Activated naive CD4-positive, alpha-beta T cell treated with anti-CD3 and anti-CD28 coated beads, Interleukin-2, amount 10 ng/mL, durations not matched to agents 7 days and 5 days (primary cell): ENCODE data around the gene CCNL2.
A peak's percentile ranks its signal among the peaks of the same experiment; 100 is the strongest.
"Not testable (repeated sequence)": the region's sequence is repeated elsewhere in the genome, so short reads cannot be mapped to it uniquely, and the experiment has no call there.

Source experiments
- CTCF ChIA-PET: fragments of 350-600 bp; sonication (Branson Sonifier 250); formaldehyde crosslinking; loops from one replicate; lab custom pipeline; 2021; ENCODE audit warnings: antibody characterized with exemption; lab: Charles Lee
- DNase-seq: peaks from one replicate; pipeline ENCODE4 v3.0.0-alpha.2; 2020
- H3K27ac Mint-ChIP-seq: one replicate; pipeline ENCODE4 v1.8.0; 2021; ENCODE audit warnings: mild to moderate bottlenecking, moderate library complexity, mixed read lengths
- H3K27me3 Mint-ChIP-seq: one replicate; pipeline ENCODE4 v1.8.0; 2021; ENCODE audit warnings: mild to moderate bottlenecking, mixed read lengths
- H3K36me3 Mint-ChIP-seq: one replicate; pipeline ENCODE4 v1.8.0; 2021; ENCODE audit warnings: mixed read lengths
- H3K4me1 Mint-ChIP-seq: one replicate; pipeline ENCODE4 v1.8.0; 2021; ENCODE audit warnings: mixed read lengths
- H3K4me3 Mint-ChIP-seq: one replicate; pipeline ENCODE4 v1.8.0; 2021; ENCODE audit warnings: mild to moderate bottlenecking, moderate library complexity, mixed read lengths
- H3K9me3 Mint-ChIP-seq: one replicate; pipeline ENCODE4 v1.8.0; 2021; ENCODE audit warnings: mixed read lengths

CCNL2 gene

GRCh38 chr1:1373051-1373814 lies 25.9 kb downstream of the CCNL2 start:
- peaks cover 11% of the 10 kb centered on the region for H3K36me3 Mint-ChIP-seq
- peaks cover 50% of the 10 kb centered on the region for H3K4me1 Mint-ChIP-seq
- peak overlapping the region; percentile 89 for H3K4me3 Mint-ChIP-seq
- CTCF ChIA-PET: interaction anchor here (0.7 to 4.1 kb wide), 4 partner anchors 21 to 68 kb away, joined by 4 to 21 read pairs (median 8); no protein-coding TSS in a partner anchor
- H3K9me3 Mint-ChIP-seq: no peaks in the 10 kb centered on the region
- H3K27ac Mint-ChIP-seq: peak overlapping the region; percentile 73
- H3K27me3 Mint-ChIP-seq: no peaks in the 10 kb centered on the region
- DNase-seq: no peak

DNA sequence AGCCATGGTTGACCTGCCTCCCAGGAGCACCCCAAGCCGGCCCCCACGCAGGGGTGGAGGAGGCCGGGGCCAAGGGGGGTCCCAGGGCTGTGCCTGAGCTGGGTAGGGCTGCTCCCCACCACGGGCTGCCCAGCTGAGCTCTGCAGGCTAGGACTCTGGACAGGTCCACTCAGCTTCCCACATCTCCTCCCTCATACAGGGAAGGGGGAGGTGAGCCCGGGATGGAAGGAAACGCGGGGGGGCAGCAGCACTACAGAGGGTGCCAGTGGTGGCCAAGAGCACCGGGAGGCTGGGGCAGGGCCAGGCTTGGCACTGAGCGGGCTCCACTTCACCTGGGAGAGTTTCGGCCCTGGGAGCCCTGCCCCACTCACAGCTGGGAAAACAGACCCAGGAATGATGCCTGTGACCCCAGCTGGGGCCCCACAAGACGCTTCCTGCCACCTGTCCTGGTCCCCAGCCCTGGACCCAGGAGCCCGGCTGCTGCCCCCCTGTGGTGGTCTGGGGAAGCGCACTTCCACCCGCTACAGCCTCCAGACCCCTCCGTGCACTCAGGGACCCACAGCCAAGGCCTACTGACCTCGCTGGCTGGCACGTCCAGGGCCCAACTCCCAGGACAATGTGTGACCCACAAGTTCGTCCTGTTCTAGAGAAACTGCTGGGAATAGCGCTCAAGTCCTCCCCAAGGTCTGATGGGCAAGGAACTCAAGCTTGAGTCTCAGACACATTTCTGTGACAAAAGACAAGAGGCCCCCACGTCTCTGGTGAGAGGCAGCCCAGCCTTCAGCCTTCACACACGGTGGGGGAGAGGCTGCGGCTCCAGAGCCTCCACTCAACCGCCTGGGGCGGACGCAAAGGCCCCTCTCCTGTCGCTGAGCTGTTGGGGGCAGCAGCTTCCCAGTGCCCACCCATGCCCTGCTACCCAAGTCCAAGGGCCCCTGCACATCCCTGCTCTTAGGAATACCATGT lies 27.1 kb downstream of the CCNL2 start:
- CTCF ChIA-PET: interaction anchor here (0.7 to 4.1 kb wide), 17 partner anchors 9 to 358 kb away, joined by 3 to 21 read pairs (median 4); partner anchors contain the start of genes ATAD3A, CCNL2, DVL1 and ISG15
- H3K4me3 Mint-ChIP-seq: peak overlapping the region; percentile 59
- peak overlapping the region; percentile 64 for H3K27ac Mint-ChIP-seq

DNA sequence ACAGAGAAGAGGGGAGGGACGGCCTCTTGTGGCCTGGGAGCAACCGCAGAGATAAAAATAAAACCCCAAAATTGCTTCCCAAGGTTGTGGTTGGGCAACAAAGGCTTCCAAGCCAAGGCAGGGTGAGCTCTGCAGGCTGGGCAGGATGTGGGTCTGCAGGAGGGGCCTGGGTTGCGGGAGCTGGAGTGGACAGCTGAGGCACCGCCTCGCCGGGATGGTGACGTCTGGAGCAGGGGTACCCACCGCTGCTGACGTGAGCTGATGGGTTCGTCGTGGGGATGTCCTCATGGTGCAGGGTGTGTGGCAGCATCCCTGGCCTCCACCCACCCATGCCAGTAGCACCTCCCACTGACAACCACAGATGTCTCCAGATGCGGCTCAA lies 27.8 kb downstream of the CCNL2 start:
- CTCF ChIA-PET: interaction anchor here (0.7 to 4.1 kb wide), 16 partner anchors 8 to 380 kb away, joined by 3 to 21 read pairs (median 4); partner anchors contain the start of genes ATAD3A, CCNL2, DVL1 and ISG15
- H3K36me3 Mint-ChIP-seq: peaks cover 11% of the 10 kb centered on the region
- H3K4me3 Mint-ChIP-seq: peak overlapping the region; percentile 26
- peaks cover 47% of the 10 kb centered on the region for H3K4me1 Mint-ChIP-seq
- H3K27ac Mint-ChIP-seq: peak overlapping the region; percentile 55
- H3K27me3 Mint-ChIP-seq: no peaks in the 10 kb centered on the region
- no peaks in the 10 kb centered on the region for H3K9me3 Mint-ChIP-seq
- peak; percentile 84 for DNase-seq

More for the DNA sequence above, 27.1 kb downstream of the CCNL2 start:
- peak; percentile 86 for DNase-seq
- Mint-ChIP-seq H3K27me3 (no peaks in the 10 kb centered on the region), H3K9me3 (no peaks in the 10 kb centered on the region), H3K4me1 (peaks cover 50% of the 10 kb centered on the region), H3K36me3 (peaks cover 11% of the 10 kb centered on the region)

- Mint-ChIP-seq H3K27me3 (no peaks in the 10 kb centered on the region), H3K9me3 (no peaks in the 10 kb centered on the region), H3K4me3 (no peak overlapping the region), H3K36me3 (peaks cover 11% of the 10 kb centered on the region), H3K27ac (peak overlapping the region; percentile 55), H3K4me1 (peaks cover 44% of the 10 kb centered on the region)
- CTCF ChIA-PET: interaction anchor here (0.8 to 4.1 kb wide), 11 partner anchors 17 to 379 kb away, joined by 3 to 21 read pairs (median 4); partner anchors contain the start of genes ATAD3A, CCNL2 and DVL1
- DNase-seq: no peak
Observed at GRCh38 chr1:1370771-1371300, 28.3 kb downstream of the CCNL2 start.

GRCh38 chr1:1370094-1370493 lies 29.0 kb downstream of the CCNL2 start:
- H3K27ac Mint-ChIP-seq, H3K4me3 Mint-ChIP-seq, DNase-seq, H3K36me3 Mint-ChIP-seq, H3K9me3 Mint-ChIP-seq, H3K27me3 Mint-ChIP-seq: not testable (repeated sequence)
- CTCF ChIA-PET: interaction anchor here (4.1 kb wide), 1 partner anchor 18 kb away, joined by 21 read pairs; no protein-coding TSS in a partner anchor
- peaks cover 40% of the 10 kb centered on the region for H3K4me1 Mint-ChIP-seq

DNA sequence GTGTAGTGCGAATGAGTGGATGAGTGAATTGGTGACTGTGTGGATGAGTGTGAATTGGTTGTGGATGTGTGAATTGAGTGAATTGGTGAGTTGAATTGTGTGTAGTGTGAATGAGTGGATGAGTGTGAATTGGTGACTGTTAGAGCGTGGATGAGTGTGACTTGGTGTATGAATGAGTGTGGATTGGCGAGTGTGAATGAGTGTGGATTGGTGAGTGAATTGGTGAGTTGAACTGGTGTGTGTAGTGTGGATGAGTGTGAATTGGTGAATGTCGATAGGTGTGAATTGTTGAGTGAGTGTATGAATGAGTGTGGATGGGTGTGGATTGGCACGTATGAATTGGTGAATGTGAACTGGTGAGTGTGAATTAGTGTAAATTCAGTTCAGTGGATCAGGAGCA lies 31.8 kb downstream of the CCNL2 start:
- H3K36me3 Mint-ChIP-seq: peaks cover 2% of the 10 kb centered on the region
- H3K4me1 Mint-ChIP-seq: peaks cover 24% of the 10 kb centered on the region
- no peak overlapping the region for H3K27ac Mint-ChIP-seq
- no peaks in the 10 kb centered on the region for H3K9me3 Mint-ChIP-seq
- H3K4me3 Mint-ChIP-seq: no peak overlapping the region
- H3K27me3 Mint-ChIP-seq: peaks cover 18% of the 10 kb centered on the region
- DNase-seq: no peak
- CTCF ChIA-PET: no interaction called here

- DNase-seq: no peak
- Mint-ChIP-seq H3K36me3 (no peaks in the 10 kb centered on the region), H3K4me1 (peaks cover 17% of the 10 kb centered on the region), H3K27me3 (peaks cover 24% of the 10 kb centered on the region), H3K4me3 (no peak overlapping the region), H3K9me3 (no peaks in the 10 kb centered on the region), H3K27ac (no peak overlapping the region)
- CTCF ChIA-PET: no interaction called here
Observed at GRCh38 chr1:1366699-1367066, 32.5 kb downstream of the CCNL2 start.

DNA sequence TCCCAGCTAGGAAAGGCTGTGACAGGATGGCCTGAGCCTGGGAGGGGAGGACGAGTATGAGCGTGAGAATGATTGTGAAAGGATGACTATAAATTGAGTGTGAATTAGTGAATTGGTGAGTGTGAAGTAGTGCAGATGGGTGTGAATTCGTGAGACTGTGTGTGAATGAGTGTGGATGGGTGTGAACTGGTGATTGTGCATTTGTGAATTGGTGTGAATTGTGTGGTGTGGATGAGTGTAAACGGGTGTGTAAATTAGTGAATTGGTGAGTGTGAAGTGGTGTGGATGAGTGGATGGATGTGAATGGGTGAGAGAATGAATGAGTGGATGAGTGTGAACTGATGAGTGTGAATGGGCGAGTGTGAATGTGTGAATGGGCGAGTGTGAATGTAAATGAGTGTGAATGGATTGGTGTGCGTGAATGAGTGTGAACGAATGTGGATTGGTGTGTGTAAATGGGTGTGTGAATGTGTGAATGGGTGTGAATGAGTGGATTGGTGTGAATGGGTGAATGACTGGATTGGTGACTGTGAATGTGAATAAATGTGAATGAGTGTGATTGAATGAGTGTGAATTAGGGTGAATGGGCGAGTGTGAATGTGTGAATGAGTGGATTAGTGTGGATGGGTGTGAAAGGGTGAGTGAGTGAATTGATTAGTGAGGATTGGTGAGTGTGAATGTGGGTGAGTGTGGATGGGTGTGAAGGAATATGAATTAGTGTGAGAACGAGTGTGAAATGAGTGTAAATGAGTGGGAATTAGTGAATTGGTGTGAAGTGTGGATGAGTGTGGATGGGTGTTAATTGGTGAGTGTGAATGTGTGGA lies 33.0 kb downstream of the CCNL2 start:
- no peak overlapping the region for H3K27ac Mint-ChIP-seq
- CTCF ChIA-PET: interaction anchor here (1.3 kb wide), 1 partner anchor 62 kb away, joined by 4 read pairs; no protein-coding TSS in a partner anchor
- no peak for DNase-seq
- no peak overlapping the region for H3K4me3 Mint-ChIP-seq
- H3K4me1 Mint-ChIP-seq: peaks cover 11% of the 10 kb centered on the region
- H3K9me3 Mint-ChIP-seq: no peaks in the 10 kb centered on the region
- peaks cover 30% of the 10 kb centered on the region for H3K27me3 Mint-ChIP-seq
- no peaks in the 10 kb centered on the region for H3K36me3 Mint-ChIP-seq

DNA sequence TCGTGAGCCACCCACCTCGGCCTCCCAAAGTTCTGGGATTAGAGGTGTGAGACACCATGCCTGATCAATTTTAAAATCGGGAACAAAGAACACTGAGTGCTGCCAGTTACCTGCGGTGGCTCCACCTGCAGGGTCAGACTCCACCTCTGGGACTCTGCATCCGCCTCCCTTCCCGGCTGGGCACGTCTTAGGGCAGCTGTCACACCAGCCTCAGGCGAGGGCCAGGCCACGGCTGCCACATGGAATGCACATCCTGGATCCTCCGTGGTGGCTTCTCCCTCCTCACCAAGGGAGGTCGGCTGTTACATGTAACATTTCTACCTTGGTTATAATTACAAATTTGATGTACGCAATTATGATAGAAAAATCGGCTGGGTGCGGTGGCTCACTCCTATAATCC lies 34.9 kb downstream of the CCNL2 start:
- Mint-ChIP-seq H3K4me1 (peaks cover 6% of the 10 kb centered on the region), H3K27ac (no peak overlapping the region)

DNA sequence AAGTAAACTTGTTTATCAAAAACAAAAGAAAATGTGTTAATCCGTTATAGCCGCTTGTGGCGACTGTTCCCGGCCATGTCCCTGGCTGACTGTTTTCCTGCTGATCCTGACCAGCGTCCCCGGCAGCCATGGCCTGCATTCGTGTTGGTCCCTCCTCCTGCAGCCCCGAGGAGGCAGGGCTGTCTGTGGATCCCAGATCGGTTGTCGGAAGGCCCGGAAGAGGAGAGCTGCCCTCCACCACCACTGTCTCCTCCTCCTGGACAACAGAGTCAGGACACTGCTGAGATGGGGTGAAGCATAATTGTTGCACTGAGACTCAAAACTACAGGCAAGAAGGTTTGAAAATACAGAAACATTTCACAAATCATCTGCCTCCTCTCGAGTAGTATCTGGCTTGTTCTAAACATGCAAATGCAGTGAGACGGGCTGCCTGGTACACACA lies 37.1 kb downstream of the CCNL2 start:
- DNase-seq: no peak
- H3K4me3 Mint-ChIP-seq: no peak overlapping the region
- no peaks in the 10 kb centered on the region for H3K36me3 Mint-ChIP-seq
- no peak overlapping the region for H3K27ac Mint-ChIP-seq
- no peaks in the 10 kb centered on the region for H3K9me3 Mint-ChIP-seq
- H3K27me3 Mint-ChIP-seq: peaks cover 61% of the 10 kb centered on the region
- peaks cover 19% of the 10 kb centered on the region for H3K4me1 Mint-ChIP-seq
- CTCF ChIA-PET: interaction anchor here (0.7 kb wide), 1 partner anchor 8 kb away, joined by 3 read pairs; no protein-coding TSS in a partner anchor

More for the DNA sequence above, 34.9 kb downstream of the CCNL2 start:
- H3K4me3 Mint-ChIP-seq: no peak overlapping the region
- no peaks in the 10 kb centered on the region for H3K9me3 Mint-ChIP-seq
- peaks cover 38% of the 10 kb centered on the region for H3K27me3 Mint-ChIP-seq
- DNase-seq: no peak
- H3K36me3 Mint-ChIP-seq: no peaks in the 10 kb centered on the region
- CTCF ChIA-PET: no interaction called here

DNA sequence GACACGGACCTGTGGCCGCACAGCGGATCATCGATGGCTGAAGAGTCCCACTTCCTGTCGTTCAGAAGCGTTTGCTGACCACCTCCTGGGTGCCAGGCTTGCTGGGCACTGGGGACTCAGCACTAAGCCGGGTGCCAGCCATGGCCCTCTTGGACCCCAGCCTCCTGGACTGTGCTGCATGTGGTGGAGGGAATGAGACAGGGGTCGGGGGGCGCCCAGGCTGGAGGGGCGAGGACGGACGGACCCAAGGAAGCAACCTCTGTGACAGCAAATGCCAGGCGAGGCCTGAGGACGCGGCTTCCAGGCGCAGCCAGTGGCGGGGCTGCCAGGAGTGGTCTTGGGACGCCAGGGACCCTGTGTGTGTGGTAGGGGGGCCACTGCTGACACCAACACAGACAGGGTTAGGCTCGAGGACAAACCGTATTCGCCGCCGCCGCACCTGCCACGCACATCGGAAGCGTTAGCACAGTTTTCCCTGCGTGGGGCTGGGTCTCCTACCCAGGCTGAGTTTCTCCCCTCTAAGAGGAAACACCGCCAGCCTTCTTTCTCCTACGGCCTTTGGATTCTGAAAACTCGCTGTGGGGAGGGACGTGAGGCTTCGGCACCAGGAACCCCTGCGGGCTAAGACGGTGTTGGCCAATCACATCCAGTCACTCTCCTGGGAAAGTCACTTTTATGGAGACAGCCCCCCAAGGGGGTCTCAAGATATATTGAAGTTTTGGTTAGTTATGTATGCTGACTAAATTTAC lies 37.7 kb downstream of the CCNL2 start:
- CTCF ChIA-PET: interaction anchor here (0.7 kb wide), 1 partner anchor 7 kb away, joined by 3 read pairs; no protein-coding TSS in a partner anchor
- Mint-ChIP-seq H3K27me3 (peaks cover 67% of the 10 kb centered on the region), H3K36me3 (no peaks in the 10 kb centered on the region), H3K4me3 (no peak overlapping the region), H3K9me3 (no peaks in the 10 kb centered on the region), H3K4me1 (peaks cover 19% of the 10 kb centered on the region), H3K27ac (no peak overlapping the region)
- no peak for DNase-seq

DNA sequence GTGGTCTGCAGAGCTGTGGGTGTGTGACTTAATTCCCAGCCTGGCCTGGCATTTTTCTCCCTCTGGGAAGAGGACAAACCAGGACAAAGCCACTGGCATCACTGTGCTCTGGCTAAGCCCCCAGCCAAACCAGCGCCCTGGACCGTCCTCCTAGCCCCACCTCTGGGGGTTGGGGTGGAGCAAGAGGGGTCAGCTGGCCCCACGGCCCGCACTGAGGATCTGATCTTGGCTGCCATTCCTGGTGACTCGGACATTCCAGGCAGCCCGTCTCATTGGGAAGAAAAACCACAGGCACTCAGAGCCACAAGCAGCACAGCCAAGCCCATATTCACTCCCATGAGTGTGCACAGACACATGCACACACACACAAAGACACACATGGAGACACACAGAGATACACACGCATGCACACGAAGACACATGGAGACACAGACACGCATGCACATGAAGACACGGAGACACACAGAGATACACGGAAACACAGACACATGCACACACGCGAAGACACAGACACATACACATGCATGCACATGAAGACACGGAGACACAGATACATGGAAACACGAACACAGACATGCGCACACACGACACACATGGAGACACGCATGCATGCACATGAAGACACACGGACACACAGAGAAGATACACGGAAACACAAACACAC lies 38.5 kb downstream of the CCNL2 start:
- Mint-ChIP-seq H3K4me3 (no peak overlapping the region), H3K27ac (no peak overlapping the region), H3K4me1 (peaks cover 19% of the 10 kb centered on the region), H3K36me3 (no peaks in the 10 kb centered on the region), H3K9me3 (no peaks in the 10 kb centered on the region), H3K27me3 (peaks cover 73% of the 10 kb centered on the region)
- DNase-seq: no peak
- CTCF ChIA-PET: no interaction called here
